Measurements from ENCODE around the gene STARD3. TPM values are rescaled to one million over a fixed set of nuclear protein-coding genes. Genes with fewer than 3 reads are reported as not detected.

Gene STARD3
- total and polyA plus RNA-seq, 2 donors (not counting 3 experiments of a cell fraction or from before 2014, with no cell fraction given), result 51.0 to 75.7 TPM

DNA sequence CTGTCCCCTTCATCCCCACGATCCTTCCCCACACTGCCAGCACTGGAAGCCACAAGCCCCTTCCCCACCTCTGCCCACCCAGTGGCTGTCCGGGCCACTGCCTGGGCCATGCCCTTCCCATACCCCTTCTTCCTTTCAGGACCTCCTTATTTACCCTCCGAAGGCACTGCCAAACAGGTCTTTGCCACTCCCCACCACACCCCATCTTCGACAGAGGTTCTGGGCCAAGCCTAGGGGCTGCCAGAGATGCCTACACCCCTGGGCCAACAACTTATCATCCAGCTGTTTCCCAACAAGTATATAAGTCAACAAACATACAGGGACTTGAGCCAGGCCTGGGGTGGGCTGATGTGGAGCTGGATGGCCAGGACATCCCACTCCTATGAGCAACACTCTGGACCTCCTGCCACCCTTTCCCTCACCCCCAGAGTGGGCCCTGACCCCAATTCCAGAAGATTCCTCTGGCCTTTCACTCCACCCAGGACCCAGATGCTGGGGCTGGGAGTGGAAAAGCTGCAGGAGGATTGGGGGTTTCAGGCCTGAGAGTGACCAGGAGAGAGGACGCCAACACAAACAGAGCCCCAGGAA lies 11.7 kb upstream of the STARD3 start:
- Histone ChIP-seq H2AFZ (ENCODE audit: low read depth, low read length) (no peak overlapping the region), H3K27ac (ENCODE audit: insufficient read depth, low read depth, low read length) (no peak overlapping the region), H3K4me1 (ENCODE audit: control insufficient read depth, extremely low read depth, insufficient read depth, low read length) (no peaks in the 10 kb centered on the region), H3K27me3 (ENCODE audit: control insufficient read depth in 2 of 2, insufficient read depth in 2 of 2, low read length in 2 of 2) (peaks cover 47% of the 10 kb centered on the region in 2 experiments), H3K79me2 (ENCODE audit: control insufficient read depth, insufficient read depth, low read length) (no peaks in the 10 kb centered on the region), H4K20me1 (replicated peaks; ENCODE audit: control insufficient read depth, extremely low read depth, insufficient read depth, low read length) (no peaks in the 10 kb centered on the region), H3K9me1 (replicated peaks; ENCODE audit: control insufficient read depth, extremely low read depth, insufficient read depth, low read length) (no peaks in the 10 kb centered on the region), H3K9ac (replicated peaks; ENCODE audit: extremely low read depth, insufficient read depth, low read length) (no peak overlapping the region), H3K36me3 (ENCODE audit: control insufficient read depth in 2 of 2, extremely low read depth in 1 of 2, insufficient read depth in 2 of 2, low read length in 2 of 2) (no peaks in the 10 kb centered on the region), H3K4me2 (ENCODE audit: insufficient read depth, low read length) (no peak overlapping the region), H3K4me3 (replicated peaks in 1 of 3; ENCODE audit: insufficient read depth in 1 of 3, low read depth in 1 of 3, low read length in 3 of 3) (no peak overlapping the region), H3K9me3 (replicated peaks; ENCODE audit: control insufficient read depth, insufficient read depth, low read length) (no peaks in the 10 kb centered on the region)
- no peak for DNase-seq (ENCODE audit: low read depth, low spot score)
- dilution Hi-C loops (cut with MboI; ENCODE audit: extremely low pct_ligation_motif_present, low sequenced_read_pairs), result no loop called here
- CTCF ChIA-PET, result interaction anchor here (0.6 to 3.4 kb wide), 8 partner anchors 8 to 130 kb away, joined by 3 to 70 read pairs (median 4); no protein-coding TSS in a partner anchor
- no peak for FAIRE-seq
- POLR2A ChIA-PET, result no interaction called here
- BruUV-seq (replicated peaks), result no TSS peak
- intact Hi-C loops (cut with micrococcal nuclease), result loop anchor here (10.0 kb wide), 1 partner anchor 330 kb away; no protein-coding TSS in a partner anchor
- TF ChIP-seq EZH2 (IDR thresholded peaks at IDR 0.05; ENCODE audit: borderline replicate concordance, low read depth, low read length, severe bottlenecking), result no peak
- TF ChIP-seq POLR2A (IDR thresholded peaks at IDR 0.05; ENCODE audit: low read depth, low read length), result no peak
- no peak for TF ChIP-seq GATA2 (IDR thresholded peaks at IDR 0.05; ENCODE audit: insufficient read depth, insufficient read length, low read depth, low read length)
- no peak for TF ChIP-seq MYC (IDR thresholded peaks at IDR 0.05; ENCODE audit: low read depth, low read length)
- TF ChIP-seq, protein P1, sequence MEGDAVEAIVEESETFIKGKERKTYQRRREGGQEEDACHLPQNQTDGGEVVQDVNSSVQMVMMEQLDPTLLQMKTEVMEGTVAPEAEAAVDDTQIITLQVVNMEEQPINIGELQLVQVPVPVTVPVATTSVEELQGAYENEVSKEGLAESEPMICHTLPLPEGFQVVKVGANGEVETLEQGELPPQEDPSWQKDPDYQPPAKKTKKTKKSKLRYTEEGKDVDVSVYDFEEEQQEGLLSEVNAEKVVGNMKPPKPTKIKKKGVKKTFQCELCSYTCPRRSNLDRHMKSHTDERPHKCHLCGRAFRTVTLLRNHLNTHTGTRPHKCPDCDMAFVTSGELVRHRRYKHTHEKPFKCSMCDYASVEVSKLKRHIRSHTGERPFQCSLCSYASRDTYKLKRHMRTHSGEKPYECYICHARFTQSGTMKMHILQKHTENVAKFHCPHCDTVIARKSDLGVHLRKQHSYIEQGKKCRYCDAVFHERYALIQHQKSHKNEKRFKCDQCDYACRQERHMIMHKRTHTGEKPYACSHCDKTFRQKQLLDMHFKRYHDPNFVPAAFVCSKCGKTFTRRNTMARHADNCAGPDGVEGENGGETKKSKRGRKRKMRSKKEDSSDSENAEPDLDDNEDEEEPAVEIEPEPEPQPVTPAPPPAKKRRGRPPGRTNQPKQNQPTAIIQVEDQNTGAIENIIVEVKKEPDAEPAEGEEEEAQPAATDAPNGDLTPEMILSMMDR (IDR thresholded peaks at IDR 0.05; ENCODE audit: extremely low read depth in 1 of 2, insufficient read depth in 1 of 2, low read depth in 1 of 2, low read length in 2 of 2), result no peak
- TF ChIP-seq JUN (IDR thresholded peaks at IDR 0.05; ENCODE audit: borderline replicate concordance, insufficient read depth, insufficient read length, low read depth), result no peak
- TF ChIP-seq FOS (IDR thresholded peaks at IDR 0.05; ENCODE audit: borderline replicate concordance, insufficient read depth, low read length), result no peak

All from endothelial cell of umbilical vein (primary cell).